ENCODE measurements around the gene MPRIP.

Gene MPRIP

DNA sequence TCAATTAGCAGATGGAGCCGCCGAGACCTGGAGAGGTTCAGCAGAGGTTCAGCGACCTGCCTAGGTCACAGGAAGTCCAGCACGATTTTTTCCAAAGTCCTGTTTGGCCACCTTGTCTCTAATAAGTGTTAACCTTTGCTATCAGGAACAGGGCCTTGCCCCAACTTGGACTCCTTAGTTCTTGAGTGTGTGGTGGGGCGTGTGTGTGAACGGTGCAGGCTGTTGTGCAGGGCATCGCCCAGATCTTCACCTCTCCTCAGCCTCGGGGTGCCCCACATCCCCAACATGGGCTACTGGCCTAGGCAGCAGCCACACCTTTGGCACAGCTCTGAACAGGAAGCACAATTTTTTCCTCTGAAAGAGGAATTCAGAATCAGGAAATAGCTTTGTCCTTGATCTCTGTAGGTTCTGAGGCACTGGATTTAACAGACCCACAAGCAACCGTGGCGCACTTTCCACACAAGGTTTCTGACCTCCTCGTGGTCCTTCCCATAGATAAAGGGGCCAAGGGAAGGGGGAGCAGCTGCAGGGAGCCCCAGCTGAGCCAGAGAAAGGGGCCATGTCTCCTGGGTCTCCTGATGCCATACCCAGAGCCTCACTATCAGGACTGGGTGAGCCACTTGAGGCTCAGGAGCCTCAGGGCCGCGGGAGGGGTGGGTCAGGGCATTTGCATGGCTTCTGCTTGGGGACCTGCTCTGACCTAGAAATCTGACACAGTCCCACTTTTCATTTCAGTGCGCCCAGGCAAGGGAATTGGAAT lies 10.4 kb downstream of the MPRIP start:
- DNase-seq = no peak

DNA sequence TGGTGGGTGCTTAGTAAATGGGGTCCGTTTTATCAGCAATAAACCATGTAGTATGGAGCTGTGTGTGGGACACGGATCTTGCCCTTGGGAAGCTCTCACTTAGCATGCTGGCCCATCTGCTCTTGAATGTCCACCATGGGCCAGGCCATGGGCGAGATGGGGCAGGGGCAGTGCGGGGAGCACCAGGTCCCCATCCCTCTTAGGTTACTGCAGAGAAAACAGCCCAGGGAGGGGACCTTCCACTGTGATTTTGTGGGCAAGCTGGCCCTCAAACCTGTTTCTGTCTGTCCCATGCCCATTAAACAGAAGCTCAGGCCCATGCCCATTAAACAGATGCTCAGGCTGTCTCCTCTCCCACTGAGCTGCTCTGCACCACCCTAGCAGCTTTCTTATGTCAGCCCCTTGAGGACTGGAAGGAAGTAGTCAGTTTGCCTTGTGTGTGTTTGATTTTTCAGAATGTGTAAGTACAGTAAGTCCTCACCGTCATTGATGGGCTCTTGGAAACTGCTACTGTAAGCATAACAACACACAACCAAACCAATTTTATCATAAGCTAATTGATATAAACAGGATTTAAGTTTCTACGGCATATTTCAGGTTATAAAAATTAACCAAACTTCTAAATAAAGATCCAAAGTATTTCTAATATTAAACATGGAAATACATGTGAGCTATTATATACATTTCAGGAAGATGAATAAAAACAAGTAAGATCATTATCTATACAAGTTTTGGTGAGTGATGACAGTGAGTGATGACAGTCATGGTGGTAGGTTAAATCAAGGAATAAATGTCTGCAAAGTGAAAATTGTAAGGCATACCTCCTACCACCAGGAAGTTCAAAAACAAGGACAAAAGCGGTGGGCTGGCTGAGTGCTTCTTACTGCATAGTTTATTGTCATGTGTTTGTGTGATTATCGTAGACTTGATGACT lies 11.5 kb downstream of the MPRIP start:
- DNase-seq = no peak

DNA sequence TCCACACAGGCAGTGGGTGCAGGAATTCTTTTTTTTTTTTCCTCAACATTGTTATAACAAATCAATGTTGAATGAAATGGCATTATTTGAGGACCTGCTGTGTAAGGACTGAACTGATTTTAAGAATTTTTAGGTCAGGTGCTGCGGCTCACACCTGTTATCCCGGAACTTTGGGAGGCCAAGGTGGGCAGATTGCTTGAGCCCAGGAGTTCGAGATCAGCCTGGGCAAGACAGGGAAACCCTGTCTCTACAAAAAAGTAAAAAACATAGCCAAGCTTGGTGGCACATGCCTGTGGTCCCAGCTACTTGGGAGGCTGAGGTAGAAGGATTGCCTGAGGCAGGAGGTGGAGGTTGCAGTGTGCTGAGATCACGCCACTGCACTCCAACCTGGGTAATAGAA lies 12.4 kb downstream of the MPRIP start:
- no peak for DNase-seq

- no peak for DNase-seq
Observed at GRCh38 chr17:17055286-17056155, 13.3 kb downstream of the MPRIP start.

GRCh38 chr17:17056156-17056539 lies 13.9 kb downstream of the MPRIP start:
- no peak for DNase-seq

GRCh38 chr17:17057057-17057551 lies 14.8 kb downstream of the MPRIP start:
- no peak for DNase-seq

GRCh38 chr17:17058304-17058703 lies 16.0 kb downstream of the MPRIP start:
- DNase-seq = no peak

- DNase-seq = no peak
Observed at GRCh38 chr17:17059301-17059890, 17.1 kb downstream of the MPRIP start.

GRCh38 chr17:17060001-17060922 lies 18.0 kb downstream of the MPRIP start:
- DNase-seq = no peak

DNA sequence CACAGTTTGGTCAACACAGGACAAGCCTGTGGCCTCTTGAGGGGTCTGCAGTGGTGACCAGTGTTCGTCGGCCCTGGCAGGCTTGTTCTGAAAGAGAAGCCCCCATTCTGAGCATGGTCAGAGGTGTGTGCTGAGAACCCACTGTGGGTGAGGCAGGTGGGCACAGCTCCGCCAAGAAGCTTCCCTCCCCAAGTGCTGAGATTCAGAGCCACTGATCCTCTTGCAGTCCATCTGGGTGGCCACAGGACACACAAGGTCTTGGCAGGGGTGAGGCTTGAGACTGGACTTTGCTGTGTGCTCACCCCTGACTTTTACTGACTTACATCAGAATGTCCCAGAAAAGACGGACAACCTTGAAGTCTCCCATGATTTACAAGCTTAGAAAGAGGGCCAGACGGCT lies 18.7 kb downstream of the MPRIP start:
- no peak for DNase-seq

GRCh38 chr17:17061516-17061915 lies 19.3 kb downstream of the MPRIP start:
- no peak for DNase-seq

GRCh38 chr17:17062356-17062755 lies 20.1 kb downstream of the MPRIP start:
- no peak for DNase-seq

- no peak for DNase-seq
Observed at GRCh38 chr17:17062866-17063265, 20.6 kb downstream of the MPRIP start.

DNA sequence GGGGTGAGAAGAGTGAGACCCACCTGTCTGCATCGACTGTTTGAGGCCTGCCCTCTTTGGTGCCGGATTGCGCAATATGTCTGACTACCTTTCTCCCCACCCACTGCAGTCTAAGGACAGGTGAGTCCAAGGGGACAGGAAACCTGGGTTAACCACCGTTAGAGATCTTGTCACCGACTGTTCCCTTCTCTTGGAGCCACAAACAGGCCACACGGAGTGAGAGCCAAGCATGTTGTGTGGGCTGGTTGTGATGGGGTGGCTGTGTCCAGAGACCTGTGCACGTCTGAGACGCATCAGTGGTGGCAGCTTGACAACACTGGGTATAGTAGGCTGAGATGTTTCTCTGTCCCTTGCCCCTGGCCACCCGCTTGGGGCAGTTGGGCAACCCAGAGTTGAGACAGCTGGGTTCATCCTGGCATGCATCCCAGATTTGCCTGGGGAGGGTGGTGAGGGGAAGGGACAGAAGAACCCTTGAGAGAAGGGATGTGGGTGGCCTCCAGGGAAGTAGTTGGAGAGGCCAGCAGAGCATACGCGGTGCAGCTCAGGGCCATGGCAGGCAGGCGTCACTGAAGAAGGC lies 21.4 kb downstream of the MPRIP start:
- no peak for DNase-seq

DNA sequence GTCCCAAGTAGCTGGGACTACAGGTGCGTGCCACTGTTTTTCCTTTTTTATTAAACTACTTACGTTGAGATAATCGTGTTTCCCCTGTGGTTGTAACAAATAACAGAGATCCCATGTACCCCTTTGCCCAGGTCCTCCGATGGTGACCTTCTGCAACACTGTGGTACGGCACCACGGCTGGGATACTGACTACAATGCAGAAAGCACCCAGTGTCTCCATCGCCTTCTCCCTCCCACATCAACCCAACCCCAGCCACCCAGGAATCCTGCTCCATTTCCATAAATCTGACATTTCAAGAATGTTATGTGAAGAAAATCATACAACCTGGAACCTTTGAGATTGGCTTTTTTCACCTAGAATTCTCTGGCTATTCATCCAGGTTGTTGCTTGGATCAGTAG lies 22.1 kb downstream of the MPRIP start:
- no peak for DNase-seq

DNA sequence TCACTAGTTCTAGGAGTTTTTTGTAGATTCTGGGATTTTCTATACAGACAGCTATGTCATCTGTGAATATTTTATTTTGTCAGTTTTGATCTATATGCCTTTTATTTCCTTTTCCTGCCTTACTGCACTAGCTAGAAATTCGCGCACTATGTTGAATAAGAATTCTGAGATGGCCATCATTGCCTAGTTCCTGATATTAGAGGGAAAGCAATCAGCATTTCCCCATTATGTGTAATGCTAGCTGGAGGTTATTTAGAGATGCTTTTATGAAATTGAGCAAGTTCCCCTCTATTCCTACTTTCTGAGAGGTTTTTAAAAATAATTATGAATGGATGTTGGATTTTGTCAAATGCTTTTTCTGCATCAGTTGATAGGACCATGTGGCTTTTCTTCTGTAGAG lies 23.8 kb downstream of the MPRIP start:
- DNase-seq = no peak

DNA sequence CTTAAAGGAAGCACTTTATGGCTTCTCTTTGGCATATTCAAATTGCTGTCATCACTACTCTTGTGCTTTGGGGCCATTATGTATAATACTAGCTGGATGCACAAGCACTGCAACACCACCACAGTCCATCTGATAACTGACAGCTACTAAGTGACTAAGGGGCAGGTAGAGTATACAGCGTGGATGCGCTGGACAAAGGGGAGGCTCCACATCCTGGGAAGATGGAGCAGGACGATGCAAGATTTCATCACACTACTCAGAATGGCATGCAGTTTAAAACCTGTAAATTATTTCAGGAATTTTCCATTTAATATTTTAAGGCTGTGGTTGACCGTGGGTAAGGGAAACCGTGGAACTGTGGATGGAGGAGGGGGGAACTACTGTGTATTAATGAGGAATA lies 25.0 kb downstream of the MPRIP start:
- DNase-seq = no peak

- DNase-seq = no peak
Observed at GRCh38 chr17:17069849-17070248, 27.6 kb downstream of the MPRIP start.

- DNase-seq = no peak
Observed at GRCh38 chr17:17070931-17071330, 28.7 kb downstream of the MPRIP start.

- no peak for DNase-seq
Observed at GRCh38 chr17:17071531-17072360, 29.5 kb downstream of the MPRIP start.
